Transverse colon (tissue), 3 donors: ENCODE measurements around the gene ERC2.

Source experiments
- EP300 ChIP-seq: sonication (generic); formaldehyde crosslinking; IDR thresholded peaks from one replicate; pipeline ENCODE4 v1.6.1; 2017; ENCODE audit warnings: antibody characterized with exemption, low read depth
- TF ChIP-seq, protein P1 (sequence below), 5 experiments: fragments of 200-600 bp in 3 of 5; fragments of 450-650 bp in 2 of 5; sonication (generic) in 3 of 5; IDR thresholded peaks; 1 replicate in 2 of 5; 2 replicates in 3 of 5; pipeline ENCODE4 v1.5.1; 2016 to 2017; ENCODE audit warnings: antibody characterized with exemption in 5 of 5, inconsistent platforms in 3 of 5, mild to moderate bottlenecking in 2 of 5, moderate library complexity in 1 of 5

DNA sequence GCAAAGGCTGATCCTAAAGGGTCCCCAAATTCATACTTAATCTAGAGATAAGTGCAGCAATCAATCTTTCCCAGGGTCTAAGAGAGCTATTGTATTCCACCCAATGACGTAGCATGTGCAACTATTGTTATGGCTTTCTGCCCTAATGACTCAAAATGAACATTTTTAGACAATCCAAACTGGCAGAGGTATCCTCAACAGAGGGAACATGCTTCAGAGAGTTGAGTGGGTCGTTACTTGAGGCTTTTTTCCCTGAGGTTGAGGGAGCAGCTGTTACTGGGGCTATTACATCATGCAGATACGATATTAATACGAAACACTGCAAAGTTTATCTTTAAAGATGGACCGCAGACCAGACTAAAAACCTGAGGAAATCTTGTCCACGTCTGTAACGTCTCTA is 702.9 kb downstream of the ERC2 start:
- TF ChIP-seq, protein P1, sequence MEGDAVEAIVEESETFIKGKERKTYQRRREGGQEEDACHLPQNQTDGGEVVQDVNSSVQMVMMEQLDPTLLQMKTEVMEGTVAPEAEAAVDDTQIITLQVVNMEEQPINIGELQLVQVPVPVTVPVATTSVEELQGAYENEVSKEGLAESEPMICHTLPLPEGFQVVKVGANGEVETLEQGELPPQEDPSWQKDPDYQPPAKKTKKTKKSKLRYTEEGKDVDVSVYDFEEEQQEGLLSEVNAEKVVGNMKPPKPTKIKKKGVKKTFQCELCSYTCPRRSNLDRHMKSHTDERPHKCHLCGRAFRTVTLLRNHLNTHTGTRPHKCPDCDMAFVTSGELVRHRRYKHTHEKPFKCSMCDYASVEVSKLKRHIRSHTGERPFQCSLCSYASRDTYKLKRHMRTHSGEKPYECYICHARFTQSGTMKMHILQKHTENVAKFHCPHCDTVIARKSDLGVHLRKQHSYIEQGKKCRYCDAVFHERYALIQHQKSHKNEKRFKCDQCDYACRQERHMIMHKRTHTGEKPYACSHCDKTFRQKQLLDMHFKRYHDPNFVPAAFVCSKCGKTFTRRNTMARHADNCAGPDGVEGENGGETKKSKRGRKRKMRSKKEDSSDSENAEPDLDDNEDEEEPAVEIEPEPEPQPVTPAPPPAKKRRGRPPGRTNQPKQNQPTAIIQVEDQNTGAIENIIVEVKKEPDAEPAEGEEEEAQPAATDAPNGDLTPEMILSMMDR (IDR thresholded peaks at IDR 0.05) = no peak
- no peak for TF ChIP-seq EP300
